ENCODE measurements around the gene IPP.
"Not testable (repeated sequence)": the region's sequence is repeated elsewhere in the genome, so short reads cannot be mapped to it uniquely, and the experiment has no call there.

Gene IPP

GRCh38 chr1:45722809-45723208, 27.6 kb downstream of the IPP start:
- H3K36me3 ChIP-seq (ENCODE audit: control insufficient read depth, low read length): no peaks in the 10 kb centered on the region
- no peaks in the 10 kb centered on the region for H4K20me1 ChIP-seq (ENCODE audit: control insufficient read depth, insufficient read depth, low read depth, low read length)
- H3K4me1 ChIP-seq (ENCODE audit: control insufficient read depth, low read length): no peaks in the 10 kb centered on the region
- no peak overlapping the region for H3K4me3 ChIP-seq (ENCODE audit: low read length)
- H3K9me2 ChIP-seq (replicated peaks; ENCODE audit: control insufficient read depth, low read length): no peaks in the 10 kb centered on the region
- H3K27ac ChIP-seq (ENCODE audit: low read depth, low read length): no peak overlapping the region
- H3K79me2 ChIP-seq (ENCODE audit: control insufficient read depth, low read length): no peaks in the 10 kb centered on the region
- H3K27me3 ChIP-seq (ENCODE audit: control insufficient read depth, low read length): no peaks in the 10 kb centered on the region
- peaks cover 12% of the 10 kb centered on the region for H3F3A ChIP-seq (ENCODE audit: control insufficient read depth, insufficient read depth)
- H3K4me2 ChIP-seq (ENCODE audit: low read length): no peak overlapping the region
- TF ChIP-seq EZH2phosphoT487 (IDR thresholded peaks at IDR 0.05; ENCODE audit: borderline replicate concordance, low read length) (no peak), CTCF (IDR thresholded peaks at IDR 0.05; ENCODE audit: low read depth, low read length, poor library complexity, severe bottlenecking) (no peak)
- no peaks in the 10 kb centered on the region for H3K9me3 ChIP-seq (ENCODE audit: control insufficient read depth, insufficient read depth, low read length)

GRCh38 chr1:45721207-45721606, 29.2 kb downstream of the IPP start:
- no peaks in the 10 kb centered on the region for H3K9me3 ChIP-seq (ENCODE audit: control insufficient read depth, insufficient read depth, low read length)
- H3K4me2 ChIP-seq (ENCODE audit: low read length): no peak overlapping the region
- no peak overlapping the region for H3K4me3 ChIP-seq (ENCODE audit: low read length)
- no peaks in the 10 kb centered on the region for H3K27me3 ChIP-seq (ENCODE audit: control insufficient read depth, low read length)
- H3K79me2 ChIP-seq (ENCODE audit: control insufficient read depth, low read length): no peaks in the 10 kb centered on the region
- no peak overlapping the region for H3K27ac ChIP-seq (ENCODE audit: low read depth, low read length)
- no peaks in the 10 kb centered on the region for H3K4me1 ChIP-seq (ENCODE audit: control insufficient read depth, low read length)
- no peaks in the 10 kb centered on the region for H4K20me1 ChIP-seq (ENCODE audit: control insufficient read depth, insufficient read depth, low read depth, low read length)
- H3K9me2 ChIP-seq (replicated peaks; ENCODE audit: control insufficient read depth, low read length): no peaks in the 10 kb centered on the region
- peaks cover 9% of the 10 kb centered on the region for H3F3A ChIP-seq (ENCODE audit: control insufficient read depth, insufficient read depth)
- H3K36me3 ChIP-seq (ENCODE audit: control insufficient read depth, low read length): no peaks in the 10 kb centered on the region
- no peak for TF ChIP-seq EZH2phosphoT487 (IDR thresholded peaks at IDR 0.05; ENCODE audit: borderline replicate concordance, low read length)
- no peak for TF ChIP-seq CTCF (IDR thresholded peaks at IDR 0.05; ENCODE audit: low read depth, low read length, poor library complexity, severe bottlenecking)

GRCh38 chr1:45718289-45718688, 32.2 kb downstream of the IPP start:
- Histone ChIP-seq H3K79me2 (ENCODE audit: control insufficient read depth, low read length) (no peaks in the 10 kb centered on the region), H3K27me3 (ENCODE audit: control insufficient read depth, low read length) (no peaks in the 10 kb centered on the region), H4K20me1 (ENCODE audit: control insufficient read depth, insufficient read depth, low read depth, low read length) (no peaks in the 10 kb centered on the region), H3K4me3 (ENCODE audit: low read length) (no peak overlapping the region), H3K9me3 (ENCODE audit: control insufficient read depth, insufficient read depth, low read length) (no peaks in the 10 kb centered on the region), H3K4me1 (ENCODE audit: control insufficient read depth, low read length) (no peaks in the 10 kb centered on the region), H3K27ac (ENCODE audit: low read depth, low read length) (no peak overlapping the region), H3K9me2 (replicated peaks; ENCODE audit: control insufficient read depth, low read length) (no peaks in the 10 kb centered on the region), H3K36me3 (ENCODE audit: control insufficient read depth, low read length) (no peaks in the 10 kb centered on the region), H3K4me2 (ENCODE audit: low read length) (no peak overlapping the region), H3F3A (ENCODE audit: control insufficient read depth, insufficient read depth) (peaks cover 6% of the 10 kb centered on the region)
- TF ChIP-seq CTCF (IDR thresholded peaks at IDR 0.05; ENCODE audit: low read depth, low read length, poor library complexity, severe bottlenecking) (no peak), EZH2phosphoT487 (IDR thresholded peaks at IDR 0.05; ENCODE audit: borderline replicate concordance, low read length) (no peak)

- not testable (repeated sequence) for H3K4me3 ChIP-seq (ENCODE audit: low read length); H4K20me1 ChIP-seq (ENCODE audit: control insufficient read depth, insufficient read depth, low read depth, low read length); H3K9me2 ChIP-seq (replicated peaks; ENCODE audit: control insufficient read depth, low read length); H3K27ac ChIP-seq (ENCODE audit: low read depth, low read length); H3K79me2 ChIP-seq (ENCODE audit: control insufficient read depth, low read length); H3K4me1 ChIP-seq (ENCODE audit: control insufficient read depth, low read length); H3K9me3 ChIP-seq (ENCODE audit: control insufficient read depth, insufficient read depth, low read length); H3K4me2 ChIP-seq (ENCODE audit: low read length); H3K36me3 ChIP-seq (ENCODE audit: control insufficient read depth, low read length); H3K27me3 ChIP-seq (ENCODE audit: control insufficient read depth, low read length); H3F3A ChIP-seq (ENCODE audit: control insufficient read depth, insufficient read depth)
These were observed 33.1 kb downstream of the IPP start for GRCh38 chr1:45717386-45717785.

Measured in DOHH2 (cell line).